GM18526 (cell line): Measurements from ENCODE around the gene CREBZF.

Experiments used
- POLR2A ChIP-seq: IDR thresholded peaks from 3 replicates; pipeline ENCODE4 v1.6.1; 2011; ENCODE audit not compliant: insufficient read length; ENCODE audit errors: extremely low read depth

Gene CREBZF

GRCh38 chr11:85664615-85665481 is at the start of gene CREBZF:
TSS of gene CREBZF (minus strand) at chr11:85665129. CDS start at chr11:85664875, 254 bp downstream.
- peak; percentile 94 for TF ChIP-seq POLR2A

- TF ChIP-seq POLR2A = no peak
These were observed 48.0 kb upstream of the CREBZF start for GRCh38 chr11:85712953-85713352.

- TF ChIP-seq POLR2A = no peak
These were observed 46.0 kb upstream of the CREBZF start for GRCh38 chr11:85710917-85711316.

- TF ChIP-seq POLR2A = no peak
These were observed 45.2 kb upstream of the CREBZF start for GRCh38 chr11:85709941-85710702.

GRCh38 chr11:85705800-85706199 is 40.9 kb upstream of the CREBZF start:
- TF ChIP-seq POLR2A = no peak

GRCh38 chr11:85704967-85705366 is 40.0 kb upstream of the CREBZF start:
- no peak for TF ChIP-seq POLR2A

GRCh38 chr11:85699957-85700741 is 35.2 kb upstream of the CREBZF start:
- no peak for TF ChIP-seq POLR2A

GRCh38 chr11:85698195-85698594 is 33.3 kb upstream of the CREBZF start:
- TF ChIP-seq POLR2A = no peak

GRCh38 chr11:85697747-85698146 is 32.8 kb upstream of the CREBZF start:
- no peak for TF ChIP-seq POLR2A

GRCh38 chr11:85695546-85695945 is 30.6 kb upstream of the CREBZF start:
- TF ChIP-seq POLR2A = no peak

- TF ChIP-seq POLR2A = no peak
These were observed 29.6 kb upstream of the CREBZF start for GRCh38 chr11:85694385-85694980.

- TF ChIP-seq POLR2A = no peak
These were observed 21.0 kb upstream of the CREBZF start, which contains the start of gene CCDC89 for GRCh38 chr11:85685820-85686459. TSS of gene CCDC89 (minus strand) at chr11:85686195. CDS start at chr11:85686130, 65 bp downstream.

GRCh38 chr11:85685125-85685819 is 20.3 kb upstream of the CREBZF start:
- TF ChIP-seq POLR2A = no peak
